Transverse colon (tissue), 4 donors: Measurements from ENCODE around the gene RPL29. TPM values are rescaled to one million over a fixed set of nuclear protein-coding genes. Genes with fewer than 3 reads are reported as not detected.
"Not testable (repeated sequence)": the region's sequence is repeated elsewhere in the genome, so short reads cannot be mapped to it uniquely, and the experiment has no call there.

Experiments
- DNase-seq: peaks from one replicate; pipeline ENCODE4 v3.0.0-alpha.2; 2019
- H3K27ac ChIP-seq, 4 donors: fragments of 200-600 bp; sonication (generic); 2 replicates each; pipeline ENCODE4 v1.5.1; 2016 to 2018; ENCODE audit warnings: inconsistent platforms in 4 of 4
- H3K27me3 ChIP-seq: fragments of 200-600 bp; sonication (generic); 2 replicates; pipeline ENCODE4 v1.5.1; 2017; ENCODE audit warnings: inconsistent platforms
- H3K36me3 ChIP-seq, 4 donors: fragments of 200-600 bp; sonication (generic); 2 replicates each; pipeline ENCODE4 v1.5.1; 2017 to 2019; ENCODE audit warnings: inconsistent platforms in 4 of 4
- H3K4me1 ChIP-seq, 4 donors: fragments of 200-600 bp; sonication (generic); 2 replicates each; pipeline ENCODE4 v1.5.1; 2017 to 2020; ENCODE audit warnings: inconsistent platforms in 4 of 4
- H3K4me3 ChIP-seq, 4 donors: fragments of 200-600 bp; sonication (generic); 1 replicate in 1 of 4; 2 replicates in 3 of 4; pipeline versions ENCODE4 v1.5.1 to v1.6.1; 2017 to 2019; ENCODE audit warnings: inconsistent platforms in 4 of 4
- H3K9me3 ChIP-seq, 2 donors: fragments of 200-600 bp; sonication (generic); 2 replicates each; pipeline ENCODE4 v1.5.1; 2017 to 2019; ENCODE audit warnings: inconsistent platforms in 2 of 2
- CTCF ChIP-seq, 5 experiments: fragments of 200-600 bp in 3 of 5; fragments of 450-650 bp in 2 of 5; sonication (generic) in 3 of 5; IDR thresholded peaks; 1 replicate in 2 of 5; 2 replicates in 3 of 5; pipeline ENCODE4 v1.5.1; 2016 to 2017; ENCODE audit warnings: antibody characterized with exemption in 5 of 5, inconsistent platforms in 3 of 5, mild to moderate bottlenecking in 2 of 5, moderate library complexity in 1 of 5
- EP300 ChIP-seq: sonication (generic); formaldehyde crosslinking; IDR thresholded peaks from one replicate; pipeline ENCODE4 v1.6.1; 2017; ENCODE audit warnings: antibody characterized with exemption, low read depth
- POLR2A ChIP-seq: fragments of 450-650 bp; IDR thresholded peaks from one replicate; pipeline ENCODE4 v1.6.1; 2016; ENCODE audit warnings: antibody characterized with exemption, mild to moderate bottlenecking, moderate library complexity
- POLR2AphosphoS5 ChIP-seq, 3 donors: sonication (generic); formaldehyde crosslinking; IDR thresholded peaks; one replicate each; pipeline ENCODE4 v1.6.1; 2016; ENCODE audit warnings: antibody characterized with exemption in 3 of 3
- WGBS, 2 donors: methylation state at CpG; one replicate each; pipeline ENCODE4 v1.1.5; 2018; ENCODE audit warnings: low coverage in 1 of 2; 5-methylcytosine and 5-hydroxymethylcytosine counted together
- in situ Hi-C, 4 donors: fragments of 200-750 bp; cut with MboI; loops; one replicate each; pipeline versions ENCODE4 v1.15.0 to v1.15.1; 2017; ENCODE audit warnings: low sequenced_read_pairs in 3 of 4, low pct_ligation_motif_present in 1 of 4, low pct_unique_long_range_greater_than_20kb in 1 of 4
- intact Hi-C: fragments of 100-400 bp; cut with DNase I; formaldehyde crosslinking; loops from one replicate; pipeline ENCODE4 v1.15.1; 2023; ENCODE audit warnings: low total_unique reads
- total RNA-seq, 4 donors: library from RNA; depleted of rRNA; stranded (reverse); fragments of >200 nt; gene quantifications; one replicate each; pipeline ENCODE4 v1.1.0, GENCODE V29; 2016

RPL29 gene
- total RNA-seq, 4 donors from 2014 or later = 366 to 1,281 (median 746) TPM

GRCh38 chr3:52034651-52035050 is 39.0 kb upstream of the RPL29 start:
- in situ Hi-C loops = no loop called here
- Histone ChIP-seq H3K9me3 (no peaks in the 10 kb centered on the region), H3K4me1 (peaks cover 0 to 5% (median 0%) of the 10 kb centered on the region in 4 donors), H3K27me3 (no peaks in the 10 kb centered on the region), H3K36me3 (no peaks in the 10 kb centered on the region), H3K4me3 (no peak overlapping the region), H3K27ac (no peak overlapping the region)
- WGBS, 2 donors = 94% methylated on average over 3 of the region's 3 CpGs; no CpG with 5 or more reads in 1 of the 2 donors
- DNase-seq = no peak
- TF ChIP-seq EP300 (no peak), POLR2A (no peak), POLR2AphosphoS5 (IDR thresholded peaks at IDR 0.05) (no peak), CTCF (IDR thresholded peaks at IDR 0.05) (no peak)
- intact Hi-C loops = no loop called here

GRCh38 chr3:52034212-52034611 is 38.5 kb upstream of the RPL29 start:
- Histone ChIP-seq H3K4me1 (peaks cover 0 to 5% (median 0%) of the 10 kb centered on the region in 4 donors), H3K9me3 (no peaks in the 10 kb centered on the region), H3K27ac (no peak overlapping the region), H3K4me3 (no peak overlapping the region), H3K27me3 (no peaks in the 10 kb centered on the region), H3K36me3 (no peaks in the 10 kb centered on the region)
- in situ Hi-C loops = no loop called here
- DNase-seq = no peak
- 82% methylated on average over 5 of the region's 5 CpGs; no CpG with 5 or more reads in 1 of the 2 donors for WGBS, 2 donors
- intact Hi-C loops = no loop called here
- TF ChIP-seq EP300 (no peak), POLR2AphosphoS5 (IDR thresholded peaks at IDR 0.05) (no peak), POLR2A (no peak), CTCF (IDR thresholded peaks at IDR 0.05) (no peak)

- not testable (repeated sequence) for H3K4me3 ChIP-seq, DNase-seq
Measured at GRCh38 chr3:52033748-52034147, 38.1 kb upstream of the RPL29 start.

GRCh38 chr3:52032702-52033408 is 37.2 kb upstream of the RPL29 start:
- H3K4me3 ChIP-seq = no peak overlapping the region
- no peak for DNase-seq
- H3K9me3 ChIP-seq = no peaks in the 10 kb centered on the region
- in situ Hi-C loops (no loop called here), intact Hi-C loops (no loop called here)
- H3K27me3 ChIP-seq = no peaks in the 10 kb centered on the region
- WGBS, 2 donors = 83% methylated on average over 11 of the region's 11 CpGs; no CpG with 5 or more reads in 1 of the 2 donors
- no peaks in the 10 kb centered on the region for H3K36me3 ChIP-seq
- TF ChIP-seq EP300 (no peak), POLR2A (no peak), POLR2AphosphoS5 (IDR thresholded peaks at IDR 0.05) (no peak), CTCF (IDR thresholded peaks at IDR 0.05) (no peak)
- H3K27ac ChIP-seq = no peak overlapping the region
- peaks cover 0 to 5% (median 0%) of the 10 kb centered on the region in 4 donors for H3K4me1 ChIP-seq

More at GRCh38 chr3:52033748-52034147, 38.1 kb upstream of the RPL29 start:
- WGBS, 2 donors = 58% methylated on average over 5 to 6 of the region's 6 CpGs
- H3K9me3 ChIP-seq, H3K36me3 ChIP-seq, intact Hi-C loops, in situ Hi-C loops, H3K4me1 ChIP-seq, H3K27me3 ChIP-seq, H3K27ac ChIP-seq: not testable (repeated sequence)

GRCh38 chr3:52031896-52032295 is 36.2 kb upstream of the RPL29 start:
- no peaks in the 10 kb centered on the region for H3K27me3 ChIP-seq
- H3K36me3 ChIP-seq = no peaks in the 10 kb centered on the region
- H3K4me1 ChIP-seq = peaks cover 0 to 5% (median 0%) of the 10 kb centered on the region in 4 donors
- no peak overlapping the region for H3K4me3 ChIP-seq
- H3K27ac ChIP-seq = no peak overlapping the region
- no peaks in the 10 kb centered on the region for H3K9me3 ChIP-seq
- TF ChIP-seq EP300 = no peak
- no peak for TF ChIP-seq CTCF (IDR thresholded peaks at IDR 0.05)
- no peak for TF ChIP-seq POLR2AphosphoS5 (IDR thresholded peaks at IDR 0.05)
- no peak for TF ChIP-seq POLR2A
- in situ Hi-C loops (no loop called here), intact Hi-C loops (no loop called here)
- WGBS, 2 donors = 80 to 90% methylated on average over 3 to 10 of the region's 10 CpGs
- DNase-seq = no peak
